Medulla oblongata (tissue), 1 donor: ENCODE data around the gene DUSP22.

Source experiments
- DNase-seq: peaks from one replicate; pipeline ENCODE4 v3.0.0-alpha.2; 2015; ENCODE audit errors: extremely low spot score

DUSP22 gene

DNA sequence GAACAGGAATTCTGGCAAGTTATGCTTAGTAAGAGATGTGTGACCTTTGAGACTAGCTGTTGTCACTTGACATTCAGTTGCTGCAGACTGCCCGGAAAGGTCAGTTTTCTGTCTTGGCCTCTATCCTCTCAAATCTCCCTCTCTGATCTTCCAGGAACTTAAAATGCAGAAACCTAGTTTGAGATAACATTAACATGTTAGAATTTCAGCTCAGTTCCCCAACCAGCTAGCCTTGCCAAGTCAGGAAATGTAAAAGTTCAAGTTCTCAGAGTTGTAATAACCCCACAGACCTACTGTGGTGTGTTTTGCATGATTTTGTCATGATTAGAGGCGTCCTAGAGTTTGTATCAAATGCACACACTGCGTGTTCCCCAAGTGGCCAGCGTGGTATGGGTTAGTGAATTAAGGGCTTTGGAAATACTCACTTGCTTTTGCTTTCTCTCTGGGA lies 46.6 kb downstream of the DUSP22 start:
- DNase-seq, result no peak

DNA sequence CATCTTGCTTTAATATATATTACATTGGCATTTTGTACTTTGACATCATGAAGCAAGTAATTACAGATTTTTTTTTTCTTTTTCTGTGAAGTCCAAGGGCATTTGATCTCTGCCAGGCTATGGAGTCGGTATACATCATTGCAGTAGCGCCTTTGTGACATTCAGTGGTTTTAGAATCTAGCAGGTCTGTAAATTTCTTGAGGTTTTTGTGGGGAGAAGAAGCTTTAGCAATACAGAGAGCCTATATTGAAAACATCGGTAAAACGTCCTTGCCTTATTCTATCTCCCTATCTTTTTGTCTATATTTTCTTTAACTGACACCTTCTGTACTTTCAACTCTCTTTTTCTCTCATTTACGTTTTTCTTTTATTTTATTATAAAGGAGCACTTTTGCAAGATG lies 47.2 kb downstream of the DUSP22 start:
- no peak for DNase-seq

DNA sequence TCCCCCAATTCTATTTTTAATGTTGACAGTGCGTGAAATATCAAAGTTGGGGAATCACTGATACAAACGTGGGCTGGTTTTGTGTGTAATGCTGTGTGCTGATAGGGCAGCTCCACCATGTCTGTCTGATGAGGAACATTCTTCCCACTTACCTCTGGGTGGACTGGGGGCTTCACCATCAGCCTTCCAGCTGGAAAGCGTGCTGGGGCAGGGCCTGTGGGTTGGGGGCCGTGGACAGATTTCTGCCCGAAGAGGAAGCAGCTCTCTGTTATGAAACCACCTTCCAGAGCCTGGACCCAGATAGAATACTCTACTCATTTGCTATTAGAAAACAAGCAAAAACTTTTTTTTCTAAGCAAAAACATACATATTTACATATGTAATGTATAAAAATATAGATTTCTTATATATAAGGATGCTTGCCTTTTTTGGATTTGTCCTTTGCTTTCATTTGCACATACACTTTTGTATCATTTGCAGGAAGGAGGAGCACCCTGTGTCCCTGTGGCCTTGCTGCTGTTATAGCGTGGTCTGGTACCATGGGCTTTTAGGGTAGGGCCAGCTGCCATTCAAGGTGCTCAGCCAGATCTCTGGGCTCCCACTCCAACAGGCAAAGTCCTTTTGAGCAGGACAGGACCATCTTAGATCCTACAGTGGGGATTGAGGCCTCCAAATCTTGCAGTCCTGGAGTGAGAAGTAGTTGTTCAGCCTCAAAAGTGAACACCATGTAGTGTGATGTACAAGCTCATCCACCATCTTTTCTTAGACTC lies 48.1 kb downstream of the DUSP22 start:
- no peak for DNase-seq

DNA sequence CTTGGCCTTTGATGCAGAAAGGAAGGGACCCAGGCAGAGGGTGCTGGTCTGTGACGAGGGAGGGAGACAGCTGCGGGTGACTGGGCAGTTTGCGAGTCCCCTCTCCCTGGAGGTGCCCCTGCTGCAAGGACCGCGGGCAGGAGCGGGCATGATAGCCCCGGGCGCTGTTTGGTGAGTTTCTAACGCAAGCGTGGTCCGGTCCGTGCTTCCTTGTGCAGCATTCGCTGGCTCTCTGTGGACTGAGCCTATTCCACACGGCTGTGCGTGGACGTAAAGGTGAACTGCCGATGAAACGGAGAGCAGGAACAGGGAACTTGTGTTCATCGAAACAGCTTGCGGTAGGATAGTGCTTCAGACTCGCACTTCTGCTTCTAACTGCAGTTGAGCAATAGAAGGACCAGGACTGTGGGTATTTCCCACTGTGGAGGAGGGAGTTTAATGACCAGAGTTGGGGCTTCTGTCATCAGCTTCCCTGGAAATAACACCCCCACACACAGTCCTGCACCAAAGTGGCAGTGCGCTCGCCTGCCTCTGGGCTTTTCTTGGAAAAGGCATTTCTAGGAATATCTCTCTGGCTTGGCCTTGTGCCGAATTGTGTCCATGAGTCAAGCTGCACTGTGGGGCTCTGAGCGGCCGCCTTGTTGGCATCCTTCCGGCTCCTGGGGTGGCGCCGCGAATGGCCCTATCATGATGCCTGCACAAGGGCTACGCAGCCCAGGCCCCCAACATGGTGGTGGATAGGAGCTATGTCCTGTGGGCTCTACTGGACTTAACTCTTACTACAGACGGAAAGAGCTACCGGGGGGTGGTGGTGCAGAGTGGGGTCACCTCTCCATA lies 48.9 kb downstream of the DUSP22 start:
- peak; percentile 82 for DNase-seq

DNA sequence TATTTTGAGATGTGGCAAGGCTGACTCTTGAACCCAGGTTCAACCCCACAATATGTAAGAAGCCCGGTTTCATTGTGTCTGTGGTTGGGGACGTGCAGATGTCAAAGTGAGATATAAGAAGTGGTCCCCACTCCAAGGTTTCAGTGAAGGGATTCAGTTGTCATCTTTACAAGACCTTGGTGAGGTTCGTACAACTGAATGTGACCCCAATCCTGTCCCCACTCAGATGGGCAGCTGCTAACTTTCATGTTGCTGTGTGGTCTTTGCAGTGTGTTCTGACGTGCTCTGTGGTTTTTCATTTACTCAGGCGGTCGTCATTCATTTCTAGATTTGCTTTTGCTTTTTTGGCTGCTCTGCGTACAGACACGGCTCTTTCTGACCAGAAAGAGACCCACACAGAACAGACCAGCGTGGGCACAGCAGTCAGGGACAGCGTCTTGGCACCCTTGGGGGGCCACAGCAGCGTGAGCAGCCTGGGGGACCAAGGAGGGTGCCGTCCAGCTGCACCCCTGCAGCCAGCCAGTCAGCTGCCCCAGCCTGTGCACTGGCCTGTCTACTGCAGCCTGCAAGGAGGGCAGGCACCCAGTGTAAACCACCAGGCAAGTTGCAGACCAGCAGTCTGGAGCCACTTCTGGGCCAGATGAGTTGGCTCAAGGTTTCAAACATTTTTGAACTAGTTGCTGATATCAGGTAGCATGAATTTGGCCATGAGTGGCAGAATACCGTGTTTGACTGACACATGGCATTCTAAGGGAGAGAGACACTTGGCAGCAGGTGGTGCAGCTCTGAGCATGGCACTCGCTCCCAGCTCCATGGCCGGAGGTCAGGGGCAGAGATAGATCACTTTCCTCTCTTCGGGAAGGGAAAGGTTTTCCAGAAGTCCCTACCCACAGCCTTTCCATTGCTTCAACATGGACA lies 49.9 kb downstream of the DUSP22 start:
- no peak for DNase-seq

DNA sequence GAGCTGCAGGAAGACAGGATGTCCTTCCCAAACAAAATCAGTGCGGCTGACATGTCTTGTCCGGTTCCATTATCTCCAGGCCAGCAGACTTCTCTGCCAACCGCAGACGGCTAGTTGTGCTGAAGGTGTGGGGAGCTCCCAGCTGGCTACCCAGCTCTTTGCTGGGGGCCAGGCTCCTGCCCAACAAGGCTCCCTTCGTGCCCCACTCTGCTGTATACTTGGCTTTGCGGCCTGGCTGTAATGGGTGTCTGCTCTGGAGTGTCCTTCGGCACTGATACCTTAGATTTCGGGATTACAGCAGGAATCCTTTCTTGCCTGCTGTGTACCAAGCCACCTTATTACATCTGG lies 50.5 kb downstream of the DUSP22 start:
- DNase-seq, result no peak

DNA sequence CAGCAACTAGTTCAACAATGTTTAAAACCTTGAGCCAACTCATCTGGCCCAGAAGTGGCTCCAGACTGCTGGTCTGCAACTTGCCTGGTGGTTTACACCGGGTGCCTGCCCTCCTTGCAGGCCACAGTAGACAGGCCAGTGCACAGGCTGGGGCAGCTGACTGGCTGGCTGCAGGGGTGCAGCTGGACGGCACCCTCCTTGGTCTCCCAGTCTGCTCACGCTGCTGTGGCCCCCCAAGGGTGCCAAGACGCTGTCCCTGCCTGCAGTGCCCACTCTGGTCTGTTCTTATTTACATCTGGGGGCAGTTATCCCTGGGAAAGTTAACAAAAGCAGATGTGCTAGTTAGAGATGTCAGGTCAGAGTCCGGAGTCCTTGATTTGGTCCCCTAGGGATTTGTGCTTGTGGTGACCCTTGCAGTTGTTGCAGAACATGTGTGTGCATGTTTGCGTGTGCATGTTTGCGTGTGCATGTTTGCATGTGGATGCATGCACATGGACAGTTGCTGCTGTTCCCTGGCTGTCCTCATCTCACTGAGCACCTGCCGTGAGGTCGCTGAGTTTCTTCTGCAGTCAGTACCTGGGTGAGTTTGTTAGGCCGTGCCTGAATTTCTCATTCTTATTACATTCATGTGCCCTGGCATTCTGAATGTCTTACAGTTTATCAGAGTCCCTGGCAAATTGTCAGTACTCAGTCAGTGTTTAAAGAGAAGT lies 51.1 kb downstream of the DUSP22 start:
- DNase-seq, result no peak

DNA sequence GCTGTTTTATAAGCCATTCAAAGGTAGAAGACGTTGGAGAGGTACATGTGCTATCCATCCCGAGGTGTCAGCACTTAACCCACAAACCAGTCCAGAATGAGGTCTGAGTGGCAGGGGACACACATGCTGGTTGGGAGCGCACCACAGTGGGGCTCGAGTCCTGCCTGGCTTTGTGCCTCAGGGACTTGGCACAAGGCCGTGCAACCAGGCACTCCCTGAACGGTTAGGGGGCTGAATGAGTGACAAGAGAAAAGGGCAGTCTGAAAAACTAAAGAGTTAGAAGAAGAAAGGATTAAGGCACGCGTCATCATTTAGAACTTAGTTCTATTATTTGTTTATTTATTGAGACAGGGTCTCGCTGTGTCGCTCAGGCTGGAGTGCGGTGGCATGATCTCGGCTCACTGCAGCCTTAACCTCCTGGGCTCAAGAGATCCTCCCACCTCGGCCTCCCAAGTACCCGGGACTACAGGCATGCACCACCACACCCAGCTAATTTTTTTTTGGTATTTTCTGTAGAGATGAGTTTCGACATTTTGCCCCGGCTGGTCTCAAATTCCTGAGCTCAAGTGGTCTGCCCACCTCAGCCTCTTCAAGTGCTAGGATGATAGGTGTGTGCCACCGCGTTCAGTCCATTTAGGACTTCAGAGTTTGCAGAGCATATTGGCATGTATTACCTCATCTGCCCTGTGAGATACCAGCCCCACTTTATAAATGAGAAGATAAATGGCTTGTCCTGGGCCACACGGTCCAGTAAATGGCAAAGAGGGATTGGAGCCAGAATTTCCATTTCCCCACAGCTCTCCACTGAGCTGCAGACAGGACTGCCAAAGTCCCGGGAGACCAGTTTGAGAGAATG lies 51.9 kb downstream of the DUSP22 start:
- DNase-seq, result no peak

DNA sequence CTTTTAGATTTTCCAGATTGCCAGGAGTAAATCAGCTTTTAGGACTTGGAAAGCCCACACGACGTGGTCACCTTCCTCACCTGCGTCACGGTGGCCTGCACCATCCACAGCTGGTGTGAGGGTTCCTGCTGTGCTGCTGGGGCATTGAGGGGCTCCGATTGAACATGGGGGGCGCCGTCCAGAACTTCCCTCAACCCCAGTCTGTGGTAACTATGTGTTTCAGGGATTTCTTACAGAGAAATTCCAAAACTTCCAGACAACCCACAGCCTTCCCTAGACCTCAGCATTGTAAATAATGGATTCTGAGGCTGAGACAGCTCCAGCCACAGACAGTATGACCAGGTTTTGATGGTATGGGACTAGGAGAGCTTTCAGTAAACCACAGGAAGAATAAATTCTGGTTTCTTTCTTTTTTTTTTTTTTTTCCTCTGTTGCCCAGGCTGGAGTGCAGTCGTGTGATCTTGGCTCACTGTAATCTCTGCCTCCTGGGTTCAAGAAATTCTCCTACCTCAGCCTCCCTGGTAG lies 52.6 kb downstream of the DUSP22 start:
- no peak for DNase-seq

DNA sequence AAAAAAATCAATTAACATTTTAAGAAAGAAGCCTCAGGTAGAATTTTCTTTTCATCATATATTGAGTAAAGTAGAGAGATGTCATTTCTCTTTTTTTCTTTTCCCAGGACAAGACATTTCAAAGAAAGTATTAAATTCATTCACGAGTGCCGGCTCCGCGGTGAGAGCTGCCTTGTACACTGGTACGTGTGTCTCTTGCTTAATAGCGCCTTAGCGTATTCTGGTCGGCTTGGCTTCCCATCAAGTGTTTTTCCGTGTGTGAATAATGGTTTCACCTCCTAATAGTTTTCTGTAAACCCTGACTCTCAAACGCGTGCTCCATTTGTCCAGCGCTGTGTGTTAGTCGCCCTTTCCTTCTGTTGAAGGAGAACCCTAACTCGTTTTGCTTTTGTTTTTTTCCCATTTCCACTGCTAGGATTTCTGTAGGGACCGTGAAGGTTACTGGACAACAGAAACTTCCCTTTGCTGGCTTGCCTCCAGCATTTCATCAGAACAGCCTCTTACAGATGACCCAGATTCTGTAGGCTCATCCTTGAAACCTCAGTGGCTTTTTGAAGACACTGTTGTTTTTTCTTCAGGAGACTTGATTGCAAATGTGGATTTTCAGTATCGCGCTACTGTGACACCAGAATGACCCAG lies 53.6 kb downstream of the DUSP22 start:
- no peak for DNase-seq

DNA sequence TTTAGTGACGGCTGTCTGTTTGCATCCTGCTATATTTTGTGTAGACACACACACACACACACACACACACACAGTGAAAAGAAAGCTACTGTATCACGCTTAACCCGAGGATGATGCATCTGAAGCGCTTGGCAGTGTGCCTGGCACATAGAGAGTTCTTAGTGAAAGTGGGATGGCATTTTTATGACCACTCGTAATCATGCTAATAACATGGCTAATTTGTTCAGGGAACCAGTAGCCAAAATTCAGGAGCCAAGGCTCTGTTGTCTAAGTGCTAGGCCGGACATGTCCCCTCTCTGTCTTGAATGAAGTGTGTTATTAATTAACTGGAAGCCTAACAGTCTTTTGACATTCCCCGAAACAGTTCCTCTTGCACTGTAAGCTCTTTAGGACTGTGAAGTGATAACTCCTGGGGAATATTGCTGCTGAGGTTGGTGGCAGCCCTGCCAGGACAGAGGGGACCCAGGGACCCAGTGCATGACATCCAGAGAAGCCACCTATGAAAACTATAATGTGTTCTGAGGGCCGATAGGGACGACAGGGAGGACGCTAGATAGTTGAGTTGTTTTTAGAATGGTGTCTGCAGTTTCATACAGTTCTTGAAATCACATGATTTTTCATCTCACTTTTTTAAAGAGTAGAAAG lies 54.2 kb downstream of the DUSP22 start:
- no peak for DNase-seq

DNA sequence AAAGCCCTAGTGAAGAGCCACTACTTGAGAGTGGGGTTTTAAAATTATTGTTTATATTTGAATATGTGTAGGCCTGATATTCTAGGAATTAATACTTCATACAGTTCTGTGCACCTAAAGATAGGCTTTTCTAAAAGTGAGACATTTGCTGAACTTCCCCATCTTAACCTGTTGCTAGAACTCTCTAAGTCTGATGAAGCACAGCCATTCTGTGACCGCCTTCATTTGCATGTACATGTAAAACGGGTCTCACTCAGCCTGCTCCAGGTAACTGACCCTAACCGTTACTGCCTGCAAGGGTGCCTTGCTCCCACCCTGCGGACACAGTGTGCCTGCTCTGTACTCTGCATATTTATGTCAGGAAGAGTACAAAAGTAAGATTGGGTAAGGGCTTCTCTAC lies 54.9 kb downstream of the DUSP22 start:
- no peak for DNase-seq

DNA sequence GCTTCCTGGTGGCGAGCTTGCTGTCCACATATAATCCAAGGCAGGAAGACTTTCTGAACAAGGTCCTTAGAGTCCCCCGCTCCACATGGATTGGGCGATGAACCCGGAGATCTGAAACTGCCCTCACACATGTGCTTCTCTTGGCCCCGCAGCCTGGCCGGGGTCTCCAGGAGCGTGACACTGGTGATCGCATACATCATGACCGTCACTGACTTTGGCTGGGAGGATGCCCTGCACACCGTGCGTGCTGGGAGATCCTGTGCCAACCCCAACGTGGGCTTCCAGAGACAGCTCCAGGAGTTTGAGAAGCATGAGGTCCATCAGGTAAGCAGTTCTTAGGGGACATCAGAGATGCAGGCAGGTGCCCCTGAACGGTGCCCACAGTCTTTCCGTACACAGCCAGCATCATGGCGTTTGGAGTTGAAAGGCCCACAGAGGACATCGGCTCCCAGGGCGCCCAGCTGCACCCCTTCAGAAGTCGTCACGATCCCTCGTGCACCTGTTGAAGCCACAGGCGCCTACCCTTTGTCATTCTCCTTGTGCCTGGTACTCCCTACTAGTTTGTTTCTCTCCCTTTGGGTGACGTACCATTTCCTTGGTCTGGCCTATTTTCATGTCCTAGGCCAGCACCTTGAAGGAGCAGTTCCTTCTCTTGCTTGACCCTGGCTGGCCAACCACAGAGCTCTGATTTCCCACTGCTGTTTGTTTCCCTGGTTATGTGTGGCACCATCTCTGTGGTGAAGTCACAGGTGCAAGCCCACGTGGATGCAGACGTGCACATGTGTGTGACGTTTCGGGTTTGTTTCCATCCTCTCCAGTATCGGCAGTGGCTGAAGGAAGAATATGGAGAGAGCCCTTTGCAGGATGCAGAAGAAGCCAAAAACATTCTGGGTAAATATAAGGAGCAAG lies 55.9 kb downstream of the DUSP22 start:
- no peak for DNase-seq

DNA sequence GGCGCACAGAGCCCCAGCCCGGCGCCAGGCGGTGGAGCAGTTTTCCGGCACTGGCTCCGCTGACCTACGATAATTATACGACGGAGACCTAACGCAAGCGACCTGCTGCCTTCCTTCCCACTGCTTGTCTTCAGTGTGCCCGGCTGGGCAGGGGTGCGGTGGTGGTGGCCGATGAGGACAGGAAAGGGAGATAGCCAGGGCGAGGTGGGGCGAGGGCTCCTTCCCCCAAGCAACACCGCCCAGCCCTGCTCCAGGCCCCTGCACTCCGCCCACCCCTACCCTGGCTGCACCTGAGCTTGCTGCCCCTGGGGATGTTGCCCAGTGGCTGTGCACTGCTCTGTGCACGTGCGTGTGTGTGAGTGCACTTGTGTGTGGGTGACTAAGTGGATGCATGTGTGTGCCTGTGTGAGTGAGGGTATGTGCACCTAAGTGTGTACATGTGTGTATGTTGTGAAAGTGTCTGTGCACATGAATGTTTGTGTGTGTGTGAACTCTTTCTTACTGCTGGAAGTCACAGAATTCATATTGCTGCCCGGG lies 56.6 kb downstream of the DUSP22 start:
- DNase-seq, result no peak

DNA sequence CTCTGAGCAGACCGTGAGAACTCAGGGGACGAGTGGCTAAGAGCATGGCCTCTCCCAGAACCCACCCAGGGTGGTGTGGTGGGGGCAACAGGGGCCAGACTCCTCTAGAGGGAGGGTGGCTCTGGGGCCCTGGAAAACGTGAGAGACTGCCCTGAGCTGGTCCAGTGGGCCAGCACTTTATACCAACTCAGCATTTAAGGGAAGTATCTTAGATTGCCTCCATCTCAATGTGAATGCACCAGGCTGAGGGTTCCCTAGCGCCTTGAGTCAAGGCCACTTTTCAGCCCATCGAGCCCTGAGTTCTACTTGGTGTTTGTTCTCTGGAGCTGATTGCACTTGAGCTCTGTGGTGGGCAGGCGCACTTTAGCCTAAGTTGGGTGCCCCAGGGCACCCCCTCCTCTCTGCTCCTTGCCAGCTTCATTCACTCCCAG lies 57.2 kb downstream of the DUSP22 start:
- DNase-seq, result no peak

DNA sequence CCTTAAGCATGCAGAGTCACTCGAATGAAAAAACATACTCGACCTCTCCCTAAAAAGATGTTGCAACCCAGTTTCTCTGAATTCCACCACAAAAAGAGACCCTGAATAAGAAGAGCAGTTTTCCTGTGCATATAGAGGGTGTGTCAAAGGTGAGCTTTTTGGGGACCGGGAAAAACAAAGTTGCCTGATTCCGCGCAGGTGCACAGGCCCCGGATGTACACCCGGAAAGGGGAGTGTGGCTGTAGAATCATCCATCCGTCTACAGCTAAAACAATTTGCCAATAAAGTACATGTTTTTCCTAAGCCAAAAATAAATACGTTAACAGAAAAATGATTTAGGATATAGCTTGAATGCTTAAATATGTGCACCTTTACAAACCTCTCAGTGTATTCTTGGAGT lies 58.1 kb downstream of the DUSP22 start:
- no peak for DNase-seq

DNA sequence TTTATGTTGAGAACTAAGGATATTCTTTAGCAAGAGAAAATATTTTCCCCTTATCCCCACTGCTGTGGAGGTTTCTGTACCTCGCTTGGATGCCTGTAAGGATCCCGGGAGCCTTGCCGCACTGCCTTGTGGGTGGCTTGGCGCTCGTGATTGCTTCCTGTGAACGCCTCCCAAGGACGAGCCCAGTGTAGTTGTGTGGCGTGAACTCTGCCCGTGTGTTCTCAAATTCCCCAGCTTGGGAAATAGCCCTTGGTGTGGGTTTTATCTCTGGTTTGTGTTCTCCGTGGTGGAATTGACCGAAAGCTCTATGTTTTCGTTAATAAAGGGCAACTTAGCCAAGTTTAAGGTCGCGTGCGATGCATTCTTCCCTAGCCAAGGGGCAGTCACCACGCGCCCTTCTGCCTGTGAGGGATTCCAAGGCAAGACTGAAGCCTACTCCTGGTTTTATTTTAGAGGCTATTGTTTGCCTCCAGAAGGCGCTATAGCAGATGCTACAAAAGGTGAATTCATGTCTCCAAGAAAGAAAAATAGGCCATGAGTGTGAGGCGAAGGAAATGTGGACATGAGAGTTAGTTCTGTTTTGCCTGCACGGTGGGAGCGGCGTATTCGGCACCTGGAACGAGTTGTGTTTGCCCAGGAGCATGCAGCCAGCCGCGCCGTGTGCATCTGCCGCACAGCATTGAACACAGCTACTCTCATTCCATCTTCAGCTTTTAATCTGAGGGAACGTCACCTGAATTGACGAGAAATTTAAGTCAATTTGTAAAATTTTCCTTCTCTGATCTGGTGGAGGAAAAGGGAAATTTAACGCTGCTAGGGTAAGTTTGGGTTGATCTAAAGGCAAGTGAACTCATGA lies 59.0 kb downstream of the DUSP22 start:
- no peak for DNase-seq
